ENCODE measurements around the gene RAMAC. TPM values are rescaled to one million over a fixed set of nuclear protein-coding genes. Genes with fewer than 3 reads are reported as not detected.

The RAMAC gene
- total and polyA plus RNA-seq, 2 of the 8 experiments (the other 6 are each of a cell fraction or from before 2014, with no cell fraction given) = 20.7 to 32.9 TPM

DNA sequence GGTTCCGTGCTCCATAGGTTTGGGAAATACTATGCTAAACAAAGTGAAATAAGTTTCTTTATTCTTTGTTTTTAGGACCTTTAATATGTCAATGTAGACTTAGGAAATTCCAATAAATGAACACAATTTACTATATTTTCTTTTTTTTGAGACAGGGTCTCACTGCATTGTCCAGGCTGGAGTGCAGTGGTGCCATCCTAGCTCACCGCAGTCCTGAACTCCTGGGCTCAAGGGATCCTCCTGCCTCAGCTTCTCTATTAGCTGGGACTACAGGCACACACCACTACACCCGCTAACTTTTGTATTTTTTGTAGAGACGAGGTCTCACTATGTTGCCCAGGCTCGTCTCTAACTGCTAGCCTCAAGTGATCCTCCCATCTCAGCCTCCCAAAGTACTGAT lies 21.1 kb upstream of the RAMAC start:
- no peak overlapping the region for H3K18ac ChIP-seq (ENCODE audit: extremely low read depth, low read length)
- no peak overlapping the region for H2AK5ac ChIP-seq (ENCODE audit: low read depth, low read length)
- no peak overlapping the region for H3K27ac ChIP-seq (ENCODE audit: low read depth, low read length)
- no peak overlapping the region for H2BK20ac ChIP-seq (ENCODE audit: low read length)
- no peak overlapping the region for H3K56ac ChIP-seq (replicated peaks; ENCODE audit: insufficient read length, low read depth, low read length)
- no peaks in the 10 kb centered on the region for H3K79me2 ChIP-seq (ENCODE audit: control insufficient read depth in 1 of 2, insufficient read depth in 2 of 2, low read length in 2 of 2)
- no peak overlapping the region for H2AFZ ChIP-seq (ENCODE audit: low read length)
- WGBS, 2 experiments (ENCODE audit: extremely low coverage in 1 of 2, insufficient coverage in 1 of 2, insufficient read length in 1 of 2, insufficient replicate concordance in 2 of 2, low coverage in 1 of 2, low lambda C conversion rate in 2 of 2, missing lambda C conversion rate in 1 of 2) = 91% methylated on average over 5 of the region's 5 CpGs; no CpG with 5 or more reads in 1 of the 2 experiments
- H4K8ac ChIP-seq (ENCODE audit: extremely low read depth, insufficient read depth, low read length) = no peak overlapping the region
- H4K5ac ChIP-seq (ENCODE audit: insufficient read length, low read depth, low read length) = no peak overlapping the region
- H3K14ac ChIP-seq (ENCODE audit: insufficient read length) = no peak overlapping the region
- DNase-seq (ENCODE audit: low read depth in 1 of 2, low spot score in 2 of 2) = no peak
- H4K91ac ChIP-seq (replicated peaks; ENCODE audit: insufficient read length, low read length) = no peak overlapping the region
- H3K27me3 ChIP-seq (replicated peaks in 1 of 4; ENCODE audit: control insufficient read depth in 3 of 4, extremely low read depth in 1 of 4, insufficient read depth in 3 of 4, low read length in 3 of 4) = no peaks in the 10 kb centered on the region
- no peaks in the 10 kb centered on the region for H3K79me1 ChIP-seq (ENCODE audit: low read depth, low read length)
- peaks cover 0 to 1% of the 10 kb centered on the region in 2 experiments for H4K20me1 ChIP-seq (replicated peaks in 1 of 2; ENCODE audit: control insufficient read depth in 1 of 2, insufficient read depth in 2 of 2, low read length in 2 of 2)
- no peak for FAIRE-seq
- CTCF ChIA-PET (ENCODE audit: partially characterized antibody) = interaction anchor here (0.6 to 0.7 kb wide), 2 partner anchors 34 to 110 kb away, joined by 4 read pairs; no protein-coding TSS in a partner anchor
- H2BK12ac ChIP-seq (ENCODE audit: low read depth, low read length) = no peak overlapping the region
- no peaks in the 10 kb centered on the region for H3K36me3 ChIP-seq (ENCODE audit: control insufficient read depth in 2 of 4, insufficient read depth in 4 of 4, low read length in 3 of 4)
- no peak overlapping the region for H3K4me2 ChIP-seq (ENCODE audit: insufficient read depth in 1 of 2, low read depth in 2 of 2, low read length in 2 of 2)
- no peak overlapping the region for H2BK15ac ChIP-seq (ENCODE audit: low read length)
- H3K9ac ChIP-seq (replicated peaks in 1 of 4; ENCODE audit: extremely low read depth in 1 of 4, low read depth in 3 of 4, low read length in 3 of 4) = no peak overlapping the region
- no peaks in the 10 kb centered on the region for H3K9me3 ChIP-seq (ENCODE audit: insufficient read depth in 2 of 2, low read depth in 1 of 2, low read length in 1 of 2)
- H2BK5ac ChIP-seq (ENCODE audit: low read depth, low read length) = no peak overlapping the region
- H3K23ac ChIP-seq (ENCODE audit: insufficient read length) = no peak overlapping the region
- peaks cover 0 to 11% (median 6%) of the 10 kb centered on the region in 4 experiments; a peak in 4 of 7 replicates for H3K4me1 ChIP-seq (replicated peaks in 1 of 4; ENCODE audit: control insufficient read depth in 3 of 4, insufficient read depth in 4 of 4, low read length in 3 of 4)
- no peak overlapping the region for H3K4me3 ChIP-seq (ENCODE audit: extremely low read depth in 1 of 4, insufficient read depth in 2 of 4, low read depth in 3 of 4, low read length in 4 of 4)
- H3K4ac ChIP-seq (replicated peaks; ENCODE audit: insufficient read length, low read depth, low read length) = no peak overlapping the region
- no peaks in the 10 kb centered on the region for H3K23me2 ChIP-seq (ENCODE audit: low read depth, low read length)
- POLR2A ChIA-PET (ENCODE audit: partially characterized antibody) = no interaction called here
- no peak overlapping the region for H2BK120ac ChIP-seq (replicated peaks; ENCODE audit: low read depth, low read length)
- TF ChIP-seq, protein P1, sequence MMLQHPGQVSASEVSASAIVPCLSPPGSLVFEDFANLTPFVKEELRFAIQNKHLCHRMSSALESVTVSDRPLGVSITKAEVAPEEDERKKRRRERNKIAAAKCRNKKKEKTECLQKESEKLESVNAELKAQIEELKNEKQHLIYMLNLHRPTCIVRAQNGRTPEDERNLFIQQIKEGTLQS (IDR thresholded peaks at IDR 0.05; ENCODE audit: insufficient read depth, low read depth, low read length) = no peak
- TF ChIP-seq BRCA1 (IDR thresholded peaks at IDR 0.05; ENCODE audit: low read depth, low read length) (no peak), POLR2AphosphoS5 (IDR thresholded peaks at IDR 0.05; ENCODE audit: low read depth, low read length) (no peak), SIX5 (IDR thresholded peaks at IDR 0.05; ENCODE audit: low read depth, low read length) (no peak), EGR1 (IDR thresholded peaks at IDR 0.05; ENCODE audit: borderline replicate concordance, low read depth, low read length) (no peak), SP4 (IDR thresholded peaks at IDR 0.05; ENCODE audit: low read length) (no peak), KDM5A (IDR thresholded peaks at IDR 0.05; ENCODE audit: low read length) (no peak), PHF8 (conservative IDR thresholded peaks at IDR 0.05; ENCODE audit: low read depth, low read length) (no peak), RFX5 (IDR thresholded peaks at IDR 0.05; ENCODE audit: borderline replicate concordance, low read depth, low read length) (no peak), ZNF274 (IDR thresholded peaks at IDR 0.05; ENCODE audit: borderline replicate concordance, extremely low read depth, low read length) (no peak)
- TF ChIP-seq, protein P2, sequence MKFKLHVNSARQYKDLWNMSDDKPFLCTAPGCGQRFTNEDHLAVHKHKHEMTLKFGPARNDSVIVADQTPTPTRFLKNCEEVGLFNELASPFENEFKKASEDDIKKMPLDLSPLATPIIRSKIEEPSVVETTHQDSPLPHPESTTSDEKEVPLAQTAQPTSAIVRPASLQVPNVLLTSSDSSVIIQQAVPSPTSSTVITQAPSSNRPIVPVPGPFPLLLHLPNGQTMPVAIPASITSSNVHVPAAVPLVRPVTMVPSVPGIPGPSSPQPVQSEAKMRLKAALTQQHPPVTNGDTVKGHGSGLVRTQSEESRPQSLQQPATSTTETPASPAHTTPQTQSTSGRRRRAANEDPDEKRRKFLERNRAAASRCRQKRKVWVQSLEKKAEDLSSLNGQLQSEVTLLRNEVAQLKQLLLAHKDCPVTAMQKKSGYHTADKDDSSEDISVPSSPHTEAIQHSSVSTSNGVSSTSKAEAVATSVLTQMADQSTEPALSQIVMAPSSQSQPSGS (IDR thresholded peaks at IDR 0.05; ENCODE audit: low read length) = no peak
- TF ChIP-seq, protein P3, sequence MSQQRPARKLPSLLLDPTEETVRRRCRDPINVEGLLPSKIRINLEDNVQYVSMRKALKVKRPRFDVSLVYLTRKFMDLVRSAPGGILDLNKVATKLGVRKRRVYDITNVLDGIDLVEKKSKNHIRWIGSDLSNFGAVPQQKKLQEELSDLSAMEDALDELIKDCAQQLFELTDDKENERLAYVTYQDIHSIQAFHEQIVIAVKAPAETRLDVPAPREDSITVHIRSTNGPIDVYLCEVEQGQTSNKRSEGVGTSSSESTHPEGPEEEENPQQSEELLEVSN (IDR thresholded peaks at IDR 0.05) = no peak
